Measurements from ENCODE around the gene MYMK. TPM values are rescaled to one million over a fixed set of nuclear protein-coding genes. Genes with fewer than 3 reads are reported as not detected.
"Not testable (repeated sequence)": the region's sequence is repeated elsewhere in the genome, so short reads cannot be mapped to it uniquely, and the experiment has no call there.

The MYMK gene, protein sequence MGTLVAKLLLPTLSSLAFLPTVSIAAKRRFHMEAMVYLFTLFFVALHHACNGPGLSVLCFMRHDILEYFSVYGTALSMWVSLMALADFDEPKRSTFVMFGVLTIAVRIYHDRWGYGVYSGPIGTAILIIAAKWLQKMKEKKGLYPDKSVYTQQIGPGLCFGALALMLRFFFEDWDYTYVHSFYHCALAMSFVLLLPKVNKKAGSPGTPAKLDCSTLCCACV
- not detected in 2 replicates for total RNA-seq (2014; rRNA removed; shearing (Covaris generic))

DNA sequence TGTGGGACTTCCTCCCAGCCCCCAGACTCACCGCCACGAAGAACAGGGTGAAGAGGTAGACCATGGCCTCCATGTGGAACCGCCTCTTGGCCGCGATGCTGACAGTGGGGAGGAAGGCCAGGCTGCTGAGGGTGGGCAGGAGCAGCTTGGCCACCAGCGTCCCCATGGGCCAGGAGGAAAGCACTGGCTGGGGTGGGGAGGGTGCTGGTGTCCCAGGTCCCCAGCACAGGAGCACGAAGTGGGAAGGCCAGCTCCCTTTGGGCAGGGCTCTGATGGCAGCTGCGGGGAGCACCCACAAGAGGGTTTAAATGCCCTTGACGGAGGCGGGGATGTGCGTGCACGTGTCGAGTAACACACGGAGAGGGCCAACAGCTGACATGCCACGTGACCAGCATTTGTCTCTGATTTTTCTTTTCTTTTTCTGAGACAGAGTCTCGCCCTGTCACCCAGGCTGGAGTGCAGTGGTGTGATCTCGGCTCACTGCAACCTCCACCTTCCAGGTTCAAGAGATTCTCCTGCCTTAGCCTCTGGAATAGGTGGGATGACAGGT lies at the start of gene MYMK:
Gene MYMK (minus strand): TSS at position 281 of the 550 bp plus-strand sequence. CDS start 115 bp downstream, at position 166.
- DNase-seq (ENCODE audit: low spot score): no peak

DNA sequence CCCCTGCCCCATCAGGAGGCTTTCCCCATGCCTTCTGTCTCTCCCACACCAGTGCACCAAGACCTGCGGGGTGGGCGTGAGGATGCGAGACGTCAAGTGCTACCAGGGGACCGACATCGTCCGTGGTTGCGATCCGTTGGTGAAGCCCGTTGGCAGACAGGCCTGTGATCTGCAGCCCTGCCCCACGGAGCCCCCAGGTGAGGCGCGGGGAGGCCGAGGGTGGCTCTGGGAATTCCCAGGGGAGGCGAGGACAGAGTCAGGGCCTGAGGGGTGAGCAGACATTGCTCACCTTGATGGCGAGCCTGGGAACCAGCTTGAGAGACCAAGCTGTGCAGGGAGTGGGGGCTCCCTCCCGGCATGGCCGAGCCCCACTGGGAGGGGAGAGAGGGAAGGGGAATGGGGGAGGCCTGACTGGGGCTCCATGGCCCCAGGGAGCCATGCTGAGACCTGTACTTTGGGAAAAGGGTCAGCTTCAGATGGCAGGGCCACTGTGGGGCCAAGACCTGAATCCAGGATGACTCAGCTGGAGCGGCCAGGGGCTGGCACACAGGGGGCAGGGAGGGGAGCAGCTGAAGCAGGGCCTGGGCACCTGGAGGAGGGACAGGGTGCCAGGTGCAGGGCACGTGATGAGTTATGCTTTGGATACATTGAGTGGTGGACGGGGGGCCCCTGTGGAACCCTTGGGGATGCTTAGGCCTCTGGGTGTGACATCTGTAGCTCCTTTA lies 49.2 kb upstream of the MYMK start:
- DNase-seq (ENCODE audit: low spot score): no peak

DNA sequence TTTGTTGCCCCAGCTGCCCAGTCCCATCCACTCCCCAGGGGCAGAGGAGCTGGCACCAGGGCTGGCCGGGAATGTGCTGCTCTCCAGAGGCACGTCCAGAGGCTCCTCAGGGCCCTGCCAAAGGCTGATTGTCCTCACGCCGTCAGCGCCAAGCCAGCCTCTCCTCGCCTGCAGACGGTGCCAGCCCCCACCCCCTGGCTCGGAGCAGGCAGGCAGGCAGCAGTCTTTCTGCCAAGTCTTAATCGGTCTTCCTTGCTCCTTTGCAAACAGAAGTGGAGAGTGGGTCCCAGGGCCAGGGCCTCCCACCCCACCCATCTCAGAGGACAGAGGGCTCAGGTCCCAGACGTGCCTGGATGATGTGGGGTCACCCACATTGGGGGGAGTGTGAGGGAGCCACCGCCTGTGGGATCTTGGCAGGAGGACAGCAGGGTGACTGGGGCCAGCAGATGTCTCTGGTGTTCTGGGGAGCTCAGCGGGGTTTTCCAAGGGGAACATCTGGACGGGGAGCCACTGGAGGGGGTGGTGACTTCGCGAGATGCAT lies 48.1 kb upstream of the MYMK start:
- DNase-seq (ENCODE audit: low spot score): no peak

DNA sequence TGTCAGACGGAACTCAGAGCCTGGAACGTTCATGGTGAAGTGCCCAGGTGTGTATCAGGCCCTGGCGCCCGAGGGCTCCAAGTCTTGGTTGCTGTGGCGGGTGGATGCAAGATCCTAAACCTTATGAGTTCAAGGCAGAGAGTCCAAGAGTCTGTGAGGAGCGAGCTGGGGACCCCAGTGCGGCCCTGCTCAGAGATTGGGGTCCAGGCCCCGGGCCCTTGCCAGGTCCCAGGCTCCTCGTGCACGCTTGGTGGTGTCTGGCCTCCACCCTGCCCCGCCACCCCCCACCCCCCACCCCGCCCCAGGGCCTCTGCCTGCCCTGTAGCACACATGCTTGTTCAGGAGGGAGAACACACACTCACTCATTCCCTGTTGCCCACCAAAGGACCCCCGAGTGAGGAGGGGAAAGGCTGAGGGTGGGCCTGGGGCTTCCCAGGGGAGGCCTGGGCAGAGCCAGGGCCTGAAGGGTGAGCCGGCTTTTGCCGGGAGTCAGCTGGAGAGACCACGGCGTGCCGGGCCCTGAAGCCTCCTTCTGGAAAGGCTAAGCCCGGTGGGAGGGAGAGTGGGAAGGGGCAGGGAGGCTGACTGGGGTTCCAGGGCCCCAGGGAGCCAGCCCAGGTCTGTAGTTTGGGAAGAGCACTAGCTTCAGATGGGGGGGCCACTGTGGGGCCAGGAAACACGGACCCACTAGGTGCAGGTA lies 47.3 kb upstream of the MYMK start:
- no peak for DNase-seq (ENCODE audit: low spot score)

DNA sequence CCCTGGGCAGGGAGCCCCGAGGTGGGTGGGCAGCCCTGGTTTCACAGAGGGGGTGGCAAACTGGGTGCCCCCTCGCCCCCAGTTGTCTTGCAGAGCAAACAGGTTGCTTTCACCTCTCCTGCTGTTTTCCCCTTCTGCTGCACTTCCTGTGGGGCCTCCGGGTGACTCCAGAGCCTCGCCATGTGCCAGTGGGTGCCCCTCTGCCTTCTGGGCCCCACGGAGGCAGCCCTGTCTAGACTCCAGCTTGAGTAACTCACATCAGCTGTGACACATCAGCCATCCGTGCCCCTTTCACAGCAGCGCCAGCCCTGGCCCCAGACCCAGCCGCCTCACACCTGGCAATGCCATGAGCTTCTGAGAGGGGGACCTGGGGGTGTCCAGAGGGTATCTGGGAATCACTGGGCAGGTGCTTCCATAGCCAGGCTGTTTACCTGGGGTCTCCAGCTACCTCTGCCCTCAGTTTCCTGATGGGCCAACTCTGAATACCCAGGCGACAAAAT lies 46.7 kb upstream of the MYMK start:
- DNase-seq (ENCODE audit: low spot score): no peak

DNA sequence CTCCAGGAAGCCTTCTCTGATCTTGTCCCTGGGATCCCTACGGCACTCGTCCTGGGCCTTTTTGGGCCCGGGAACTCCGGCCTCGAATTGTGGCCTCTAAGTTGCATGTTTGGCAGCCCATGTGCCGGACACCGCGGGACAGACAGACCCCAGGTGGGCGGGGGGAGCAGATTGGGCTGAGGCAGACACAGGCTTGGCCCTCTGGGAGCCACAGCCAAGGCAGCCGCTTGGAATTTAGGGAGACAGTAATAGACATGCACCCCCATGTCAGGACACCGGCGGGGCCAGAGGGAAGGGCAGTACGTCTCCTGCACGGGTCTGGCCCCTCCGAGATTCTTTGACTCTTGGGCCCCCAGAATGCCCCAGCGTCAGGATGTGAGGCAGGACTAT lies 45.9 kb upstream of the MYMK start:
- no peak for DNase-seq (ENCODE audit: low spot score)

DNA sequence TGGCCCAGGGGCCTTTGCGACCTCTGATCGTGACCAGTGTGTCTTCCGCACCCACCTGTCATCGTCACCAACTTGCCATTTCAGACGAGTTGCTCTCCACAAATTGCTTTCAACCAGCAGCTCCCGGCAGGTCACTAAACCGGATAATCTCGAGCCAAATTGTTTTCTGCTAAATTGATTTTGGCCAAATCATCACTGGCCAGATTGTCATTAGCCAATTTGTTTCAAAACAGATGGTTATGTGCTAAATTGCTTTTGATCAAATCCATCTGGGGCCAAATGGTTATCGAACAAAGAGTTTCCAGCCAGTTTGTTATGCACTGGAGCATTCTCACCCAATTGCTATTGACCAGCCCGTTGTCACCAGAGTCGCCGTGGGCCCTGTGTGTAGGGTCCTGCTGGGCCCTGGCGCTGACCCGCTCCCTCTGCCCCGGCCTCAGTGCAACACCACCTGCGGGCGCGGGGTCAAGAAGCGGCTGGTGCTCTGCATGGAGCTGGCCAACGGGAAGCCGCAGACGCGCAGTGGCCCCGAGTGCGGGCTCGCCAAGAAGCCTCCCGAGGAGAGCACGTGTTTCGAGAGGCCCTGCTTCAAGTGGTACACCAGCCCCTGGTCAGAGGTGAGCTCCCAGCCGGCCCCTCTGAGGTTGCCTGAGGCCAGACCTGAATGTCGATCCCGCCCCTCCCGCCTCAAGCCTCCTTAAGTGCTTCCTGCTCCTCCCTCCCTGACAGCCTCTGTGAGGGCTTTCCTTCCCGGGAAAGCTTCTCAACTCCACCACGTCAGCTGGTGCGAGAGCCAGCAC lies 45.3 kb upstream of the MYMK start:
- DNase-seq (ENCODE audit: low spot score): no peak

DNA sequence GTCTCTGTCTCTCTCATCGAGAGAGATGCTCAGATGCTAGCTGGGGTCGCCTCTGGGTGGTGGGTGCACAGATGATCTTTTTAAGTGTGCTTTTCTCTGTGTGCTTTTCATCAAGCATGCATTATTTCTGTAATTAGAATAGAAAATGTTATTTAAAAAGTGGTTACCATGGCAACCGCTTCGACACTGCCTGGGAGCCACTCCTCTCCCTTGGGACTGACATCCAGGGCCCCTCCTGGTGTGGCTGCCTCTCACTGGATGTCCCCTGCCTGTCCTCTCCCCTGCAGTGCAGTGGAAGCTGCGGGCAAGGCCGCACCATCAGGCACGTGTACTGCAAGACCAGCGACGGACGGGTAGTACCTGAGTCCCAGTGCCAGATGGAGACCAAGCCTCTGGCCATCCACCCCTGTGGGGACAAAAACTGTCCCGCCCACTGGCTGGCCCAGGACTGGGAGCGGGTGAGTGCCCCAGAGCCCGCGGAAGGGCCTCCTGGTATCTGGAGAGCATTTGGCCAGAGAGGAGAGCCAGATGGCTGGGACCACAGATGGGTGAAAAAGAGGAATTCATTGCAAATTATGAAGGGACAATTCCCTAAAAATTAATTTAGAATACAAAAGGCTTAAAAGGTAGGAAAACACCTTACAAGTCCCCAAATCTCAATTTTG lies 44.5 kb upstream of the MYMK start:
- DNase-seq (ENCODE audit: low spot score): no peak

DNA sequence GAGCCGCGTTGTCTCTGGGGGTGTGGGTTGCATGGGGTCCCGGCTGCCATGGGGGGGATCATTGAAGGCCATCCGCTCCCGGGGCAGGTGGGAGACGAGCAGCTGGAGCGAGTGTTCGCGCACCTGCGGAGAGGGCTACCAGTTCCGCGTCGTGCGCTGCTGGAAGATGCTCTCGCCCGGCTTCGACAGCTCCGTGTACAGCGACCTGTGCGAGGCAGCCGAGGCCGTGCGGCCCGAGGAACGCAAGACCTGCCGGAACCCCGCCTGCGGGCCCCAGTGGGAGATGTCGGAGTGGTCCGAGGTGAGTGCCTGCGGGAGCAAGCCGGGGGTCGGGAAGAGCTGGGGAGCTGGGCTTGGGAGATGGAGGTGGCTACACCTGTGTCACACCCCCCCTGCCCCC lies 43.4 kb upstream of the MYMK start:
- DNase-seq (ENCODE audit: low spot score): no peak

DNA sequence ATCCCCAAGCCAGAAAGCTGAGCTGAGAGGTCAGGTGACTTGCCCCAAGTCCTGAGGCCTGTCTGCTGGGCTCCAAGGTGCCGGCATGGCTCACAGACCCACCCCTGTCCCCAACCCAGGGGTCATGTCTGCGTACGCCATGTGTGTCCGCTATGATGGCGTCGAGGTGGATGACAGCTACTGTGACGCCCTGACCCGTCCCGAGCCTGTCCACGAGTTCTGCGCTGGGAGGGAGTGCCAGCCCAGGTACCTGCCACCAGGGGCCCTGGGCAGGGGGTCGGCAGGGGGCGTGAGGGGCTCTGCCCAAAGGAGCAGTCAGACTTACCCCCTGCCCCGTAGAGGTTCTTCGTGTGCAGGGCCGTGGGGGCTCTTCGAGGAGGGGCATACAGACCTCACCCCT lies 42.1 kb upstream of the MYMK start:
- DNase-seq (ENCODE audit: low spot score): no peak

DNA sequence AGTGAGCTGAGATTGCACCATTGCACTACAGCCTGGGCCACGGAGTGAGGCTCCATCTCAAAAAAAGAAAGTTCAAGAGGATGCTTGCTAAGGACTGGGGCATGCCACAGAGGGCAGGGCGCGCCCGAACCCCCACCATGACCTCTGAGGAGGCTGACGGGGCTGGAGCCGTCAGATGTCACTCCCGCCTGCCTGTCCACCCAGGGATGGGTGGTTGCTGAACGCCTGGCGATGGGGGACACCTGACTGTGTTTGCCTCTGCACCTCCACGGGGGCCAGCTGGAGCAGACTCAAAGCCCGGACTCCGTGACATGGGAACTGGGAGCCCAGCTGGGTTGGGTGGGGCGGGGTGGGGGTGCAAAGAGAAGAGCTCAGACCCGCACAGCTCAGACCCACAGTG lies 41.6 kb upstream of the MYMK start:
- DNase-seq (ENCODE audit: low spot score): no peak

DNA sequence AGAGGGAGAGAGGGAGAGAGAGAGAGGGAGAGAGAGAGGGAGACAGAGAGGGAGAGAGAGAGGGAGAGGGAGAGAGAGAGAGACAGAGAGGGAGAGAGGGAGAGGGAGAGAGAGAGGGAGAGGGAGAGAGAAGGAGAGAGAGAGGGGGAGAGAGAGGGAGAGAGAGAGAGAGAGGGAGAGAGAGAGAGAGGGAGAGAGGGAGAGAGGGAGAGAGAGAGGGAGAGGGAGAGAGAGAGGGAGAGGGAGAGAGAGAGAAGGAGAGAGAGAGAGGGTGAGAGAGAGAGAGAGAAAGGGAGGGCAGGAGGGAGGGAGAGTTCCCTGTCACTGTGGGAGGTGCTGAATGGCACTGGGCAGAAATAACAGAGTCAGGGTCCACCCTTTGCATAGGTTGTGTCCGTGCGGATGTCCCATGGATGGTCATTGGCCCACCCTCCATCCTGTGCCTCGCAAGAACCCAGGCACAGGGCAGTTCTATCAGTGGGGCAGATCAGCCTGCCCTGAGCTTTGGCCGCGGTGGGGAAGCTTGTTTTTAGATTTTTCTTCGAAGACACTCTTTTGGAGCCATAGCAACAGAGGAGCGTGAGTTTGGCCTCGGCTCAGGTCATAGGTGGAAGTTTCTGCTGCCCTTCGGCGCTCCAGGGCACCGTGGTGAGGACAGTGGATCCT lies 39.8 kb upstream of the MYMK start:
- no peak for DNase-seq (ENCODE audit: low spot score)

DNA sequence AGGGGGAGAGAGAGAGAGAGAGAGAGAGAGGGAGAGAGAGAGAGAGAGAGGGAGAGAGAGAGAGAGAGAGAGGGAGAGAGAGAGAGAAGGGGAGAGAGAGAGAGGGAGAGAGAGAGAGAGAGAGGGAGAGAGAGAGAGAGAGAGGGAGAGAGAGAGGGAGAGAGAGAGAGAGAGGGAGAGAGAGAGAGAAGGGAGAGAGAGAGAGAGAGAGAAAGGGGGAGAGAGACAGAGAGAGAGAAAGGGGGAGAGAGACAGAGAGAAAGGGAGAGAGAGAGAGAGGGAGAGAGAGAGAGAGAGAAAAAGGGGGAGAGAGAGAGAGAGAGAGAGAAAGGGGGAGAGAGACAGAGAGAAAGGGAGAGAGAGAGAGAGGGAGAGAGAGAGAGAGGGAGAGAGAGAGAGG lies 39.1 kb upstream of the MYMK start:
- DNase-seq (ENCODE audit: low spot score): not testable (repeated sequence)

DNA sequence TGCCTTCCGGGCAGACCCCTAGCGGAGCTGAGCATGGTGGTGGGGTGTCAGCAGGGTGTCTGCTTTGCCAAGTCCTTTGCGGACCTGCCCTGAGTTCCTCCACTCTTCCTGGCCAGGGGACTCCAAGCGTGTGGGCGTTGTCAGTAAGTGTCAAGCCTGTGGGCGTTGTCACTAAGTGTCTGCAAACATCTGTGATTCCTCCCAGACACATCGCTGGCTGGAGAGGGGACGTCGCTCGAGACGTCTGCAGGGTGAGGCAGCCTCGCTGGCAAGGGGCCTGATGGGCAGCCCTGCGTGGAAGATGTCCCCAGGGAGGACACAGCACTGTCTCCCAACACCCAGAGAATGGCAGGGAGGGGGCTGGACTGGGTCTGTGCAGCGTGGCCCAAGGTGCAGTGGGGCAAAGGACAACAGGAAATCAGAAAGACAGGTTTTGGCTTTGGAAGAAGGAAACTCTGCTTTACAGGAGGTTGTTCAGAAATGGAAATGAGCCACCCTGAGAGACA lies 38.6 kb upstream of the MYMK start:
- DNase-seq (ENCODE audit: low spot score): peak; percentile 23

DNA sequence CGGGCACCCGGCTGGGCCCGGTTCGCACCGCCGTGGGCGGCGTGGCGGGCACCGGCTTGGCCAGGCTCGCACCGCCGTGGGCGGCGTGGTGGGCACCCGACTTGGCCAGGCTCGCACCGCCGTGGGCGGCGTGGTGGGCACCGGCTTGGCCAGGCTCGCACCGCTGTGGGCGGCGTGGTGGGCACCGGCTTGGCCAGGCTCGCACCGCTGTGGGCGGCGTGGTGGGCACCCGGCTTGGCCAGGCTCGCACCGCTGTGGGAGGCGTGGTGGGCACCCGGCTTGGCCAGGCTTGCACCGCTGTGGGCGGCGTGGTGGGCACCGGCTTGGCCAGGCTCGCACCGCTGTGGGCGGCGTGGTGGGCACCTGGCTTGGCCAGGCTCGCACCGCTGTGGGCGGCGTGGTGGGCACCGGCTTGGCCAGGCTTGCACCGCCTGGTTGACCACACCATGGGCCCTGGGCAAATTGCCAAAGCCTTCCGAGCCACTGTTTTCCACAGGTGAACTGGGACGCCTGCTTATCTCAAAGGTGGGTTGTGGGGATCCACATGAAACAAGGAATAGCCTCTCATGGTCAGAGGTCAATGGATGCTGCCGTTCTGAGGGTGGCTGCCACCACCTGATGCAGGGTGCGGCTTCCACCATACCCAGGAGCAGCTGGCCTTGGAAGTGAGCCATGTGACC lies 38.0 kb upstream of the MYMK start:
- no peak for DNase-seq (ENCODE audit: low spot score)

DNA sequence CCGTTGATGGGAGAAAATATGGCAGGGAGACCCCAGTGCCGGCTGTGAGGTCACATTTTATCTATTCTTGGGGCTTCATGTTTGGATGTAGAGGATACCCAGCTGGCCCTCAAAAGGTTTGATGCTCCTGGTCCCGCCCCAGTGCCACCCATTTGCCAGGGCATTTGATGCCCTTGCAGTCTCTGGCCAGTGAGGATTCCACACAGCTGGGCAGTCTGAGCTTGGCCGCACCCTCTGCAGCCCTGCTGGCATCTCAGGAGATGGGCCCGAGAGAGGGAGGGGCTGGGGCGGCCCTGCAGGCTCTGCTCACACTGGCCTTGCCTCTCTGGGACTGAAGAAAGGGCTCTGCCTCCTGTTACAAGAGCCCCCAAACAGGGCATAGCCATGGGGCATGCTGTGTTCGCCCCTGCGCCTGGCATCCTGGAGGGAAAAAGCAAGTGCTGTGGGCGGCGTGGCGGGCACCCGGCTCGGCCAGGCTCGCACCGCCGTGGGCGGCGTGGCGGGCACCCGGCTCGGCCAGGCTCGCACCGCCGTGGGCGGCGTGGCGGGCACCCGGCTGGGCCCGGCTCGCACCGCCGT lies 37.3 kb upstream of the MYMK start:
- no peak for DNase-seq (ENCODE audit: low spot score)

DNA sequence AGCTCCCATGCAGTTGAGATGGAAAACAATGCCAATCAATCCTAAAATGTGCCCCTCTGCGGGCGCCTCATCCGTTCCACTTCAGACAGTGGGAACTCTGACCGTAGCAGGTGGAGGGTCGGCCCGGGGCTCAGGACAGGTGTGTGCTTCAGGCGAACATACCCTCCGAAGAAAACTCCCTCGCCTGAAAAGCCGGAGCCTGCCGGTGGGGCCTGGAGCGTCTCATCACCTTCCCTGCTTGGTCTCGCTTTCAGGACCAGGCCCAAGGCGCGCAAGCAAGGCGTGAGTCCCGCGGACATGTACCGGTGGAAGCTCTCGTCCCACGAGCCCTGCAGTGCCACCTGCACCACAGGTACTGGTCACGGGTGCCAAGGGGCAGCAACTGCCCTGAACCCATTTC lies 36.2 kb upstream of the MYMK start:
- DNase-seq (ENCODE audit: low spot score): no peak

DNA sequence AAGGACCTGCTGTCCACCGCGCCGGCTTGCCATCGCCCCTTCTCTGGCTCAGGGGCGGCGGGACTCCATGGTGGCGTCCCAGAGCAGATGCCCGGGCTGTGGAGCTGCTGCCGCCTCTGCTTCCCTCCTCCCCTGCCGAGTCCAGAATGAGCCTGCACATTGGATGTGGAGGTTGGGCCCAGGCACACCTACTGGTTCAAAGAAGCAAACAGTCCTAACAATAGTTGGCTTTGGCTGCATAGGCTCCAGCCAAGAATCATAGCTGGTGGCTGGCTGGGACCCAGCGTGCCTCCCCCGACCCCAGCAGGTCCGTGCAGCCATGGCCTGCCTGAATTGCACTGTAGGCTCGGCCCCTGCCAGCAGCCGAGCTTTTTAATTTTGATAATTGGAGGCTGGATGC lies 35.6 kb upstream of the MYMK start:
- no peak for DNase-seq (ENCODE audit: low spot score)

Data from HT-29 (cell line).